NCI-H460 (cell line): ENCODE data around the gene FAM151B. TPM values are rescaled to one million over a fixed set of nuclear protein-coding genes. Genes with fewer than 3 reads are reported as not detected.

ENCODE experiments used
- DNase-seq: peaks from one replicate; pipeline ENCODE4 v3.0.0-alpha.2; 2016; ENCODE audit warnings: low read depth; ENCODE audit errors: extremely low read depth
- total RNA-seq: library from RNA; depleted of rRNA; stranded (reverse); fragments of >200 nt; shearing (Covaris generic); gene quantifications from 2 replicates; pipeline ENCODE4 v1.2.3, GENCODE V29; 2014; rRNA removed

Gene FAM151B
- total RNA-seq, 1 experiment from 2014 or later = 2.3 TPM

GRCh38 chr5:80584770-80585169 lies 96.9 kb downstream of the FAM151B start:
- no peak for DNase-seq

DNA sequence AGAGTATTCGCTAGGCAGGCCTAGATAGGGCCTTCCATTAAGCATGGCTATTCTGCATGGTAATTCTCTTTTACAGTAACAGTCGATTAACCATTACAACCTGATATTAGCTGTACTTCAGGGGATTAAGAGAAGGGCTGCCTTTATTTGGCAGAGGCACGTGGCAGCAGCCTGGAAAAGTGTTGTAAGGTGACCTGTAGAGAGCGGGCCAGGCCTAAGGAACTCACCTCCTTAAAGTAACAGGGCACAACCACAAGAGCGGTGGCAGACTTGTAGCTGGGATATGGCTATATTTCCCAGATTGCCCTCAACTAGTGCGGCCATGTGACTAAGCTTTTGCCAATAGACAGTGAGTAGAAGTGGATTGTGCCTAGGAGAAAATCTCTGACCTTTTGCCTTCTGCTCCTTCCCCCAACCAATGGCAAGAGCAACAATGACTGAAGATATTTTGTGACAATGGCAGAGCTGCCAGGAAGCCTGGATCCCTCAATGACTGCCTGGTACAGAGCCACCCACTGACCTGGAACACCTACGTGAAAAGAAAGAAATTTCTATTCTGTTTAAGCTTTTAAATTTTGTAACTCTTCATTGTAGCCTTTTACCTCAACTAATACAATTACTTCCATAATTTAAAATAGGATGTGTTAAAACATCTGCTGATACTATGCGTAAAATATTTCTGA lies 101.1 kb downstream of the FAM151B start:
- DNase-seq = no peak

DNA sequence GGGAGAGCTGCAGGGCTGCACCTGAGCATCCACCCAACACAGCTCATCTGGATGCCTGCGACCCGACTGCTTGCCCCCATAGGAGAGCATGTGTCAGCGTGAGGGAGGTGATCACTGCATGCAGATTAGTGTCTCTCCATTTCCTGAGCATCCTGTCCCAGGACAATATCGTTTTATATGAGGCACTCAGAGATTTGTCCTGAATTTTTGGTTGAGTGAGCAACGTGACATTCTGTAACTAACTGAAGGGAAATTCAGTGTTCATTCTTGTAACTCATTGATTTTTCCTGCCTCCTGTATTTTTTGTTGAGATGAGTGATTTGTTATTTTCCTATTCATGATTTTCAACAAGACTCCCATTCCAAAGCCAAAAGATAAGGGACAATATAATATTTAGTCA lies 102.9 kb downstream of the FAM151B start:
- DNase-seq = no peak

GRCh38 chr5:80591352-80591751 lies 103.5 kb downstream of the FAM151B start:
- no peak for DNase-seq

DNA sequence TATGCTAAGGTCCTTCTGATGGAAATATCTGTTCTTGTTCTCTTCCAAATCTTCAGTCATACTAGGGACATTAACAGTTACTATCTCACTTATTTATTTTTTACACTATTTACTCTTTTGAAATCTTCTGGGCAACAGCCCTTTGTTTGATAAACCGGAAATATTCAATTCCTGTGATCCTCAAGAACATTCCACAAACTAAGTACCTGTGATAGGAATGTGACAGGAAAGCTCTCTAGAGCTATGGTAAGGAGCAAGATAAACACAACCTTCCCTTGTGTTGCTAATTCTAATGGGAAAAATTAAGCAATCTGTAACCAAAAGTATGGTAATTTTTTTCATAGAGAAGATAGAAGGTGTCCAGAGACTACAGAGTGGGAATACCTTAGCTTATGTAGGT lies 104.2 kb downstream of the FAM151B start:
- no peak for DNase-seq

Other genes starting within 250 kb of the FAM151B start
- 5.9 and 6.9 TPM in 2 replicates for gene SERINC5, start 232.1 kb upstream of the FAM151B start, total RNA-seq
- not detected in 2 replicates for gene SPZ1, start 168.1 kb upstream of the FAM151B start, total RNA-seq
- 23.6 and 32.8 TPM in 2 replicates for gene ZFYVE16, start 80.0 kb upstream of the FAM151B start, total RNA-seq
- not detected in 2 replicates for gene ANKRD34B, start 82.2 kb downstream of the FAM151B start, total RNA-seq
- 12.2 and 14.6 TPM in 2 replicates for gene MSH3, start 166.6 kb downstream of the FAM151B start, total RNA-seq
- 19.5 and 23.0 TPM in 2 replicates for gene DHFR, start 166.9 kb downstream of the FAM151B start, total RNA-seq